ENCODE results near the gene ZNF76.

DNA sequence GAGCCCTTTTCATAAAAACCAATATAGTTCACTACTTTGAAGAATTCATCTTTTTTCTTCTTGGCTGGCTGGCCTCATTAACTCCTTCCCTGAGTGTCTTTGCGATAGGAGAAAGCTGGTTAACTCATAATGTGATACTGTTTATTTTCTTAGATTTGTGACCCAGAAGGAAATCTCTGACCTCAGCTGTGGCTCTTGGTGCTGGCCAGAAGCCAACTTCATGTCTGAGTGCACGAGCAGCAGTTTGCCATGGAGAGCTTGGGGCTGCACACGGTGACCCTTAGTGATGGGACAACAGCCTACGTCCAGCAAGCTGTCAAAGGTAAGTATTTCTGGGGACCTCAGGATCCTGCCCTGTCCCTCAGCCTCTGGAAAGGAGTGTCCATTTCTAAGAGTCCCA lies 21.4 kb downstream of the ZNF76 start:
- TF ChIP-seq POLR2A (IDR thresholded peaks at IDR 0.05; ENCODE audit: low read depth, low read length) (no peak), POLR2AphosphoS5 (IDR thresholded peaks at IDR 0.05; ENCODE audit: low read depth, low read length) (no peak), TAF1 (IDR thresholded peaks at IDR 0.05; ENCODE audit: low read depth, low read length) (no peak), SPI1 (IDR thresholded peaks at IDR 0.05; ENCODE audit: low read depth, low read length) (no peak), POU2F2 (IDR thresholded peaks at IDR 0.05; ENCODE audit: low read depth, low read length) (no peak), PAX5 (IDR thresholded peaks at IDR 0.05; ENCODE audit: insufficient read depth, low read length, severe bottlenecking) (no peak)

Measured in GM12891 (cell line).